DND-41 (cell line): ENCODE data around the gene ATXN1.

Experiments
- EZH2 ChIP-seq: IDR thresholded peaks from 3 replicates; pipeline ENCODE4 v1.6.1; 2012; ENCODE audit warnings: borderline replicate concordance, low read depth, mild to moderate bottlenecking, moderate library complexity, low read length, inconsistent platforms; ENCODE audit not compliant: severe bottlenecking
- TF ChIP-seq, protein P1 (sequence below): IDR thresholded peaks from 2 replicates; pipeline ENCODE4 v1.5.1; 2012; ENCODE audit warnings: borderline replicate concordance, low read length, moderate library complexity, mild to moderate bottlenecking; ENCODE audit not compliant: poor library complexity, severe bottlenecking; ENCODE audit errors: extremely low read depth

DNA sequence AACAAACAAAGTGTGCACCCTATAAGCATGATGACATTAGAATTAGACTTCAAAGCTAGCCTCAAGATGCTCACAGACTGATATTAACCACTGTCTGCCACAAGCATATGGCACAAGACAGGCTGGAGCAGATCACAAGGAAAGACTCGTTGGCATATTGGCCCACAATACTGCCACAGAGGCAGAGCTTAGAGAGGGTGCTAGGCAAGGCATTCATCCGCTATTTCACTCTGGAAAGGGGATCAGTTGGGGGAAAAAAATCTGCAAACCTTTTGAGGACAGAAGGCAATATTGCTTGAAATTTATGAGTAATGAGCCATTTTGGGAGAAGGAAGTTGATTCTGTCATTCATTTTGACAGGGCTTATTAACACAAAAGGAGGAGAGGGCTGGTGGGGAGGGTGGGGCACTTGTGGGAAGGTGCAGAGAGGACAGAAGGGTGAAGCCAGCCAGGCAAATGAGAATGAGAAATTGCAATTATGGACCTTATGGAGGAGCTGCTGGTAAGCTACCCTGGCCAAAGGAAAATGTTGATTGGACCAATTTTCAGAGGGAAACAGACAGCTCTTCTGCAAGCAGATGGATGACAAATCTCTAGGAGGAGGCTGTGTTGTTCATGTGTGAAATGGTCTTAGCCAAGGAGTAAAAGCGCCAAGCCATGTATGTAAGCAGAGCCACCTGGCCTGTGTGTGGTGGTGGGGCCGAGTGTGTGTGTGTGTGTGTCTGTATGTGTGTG, 335.2 kb downstream of the ATXN1 start:
- TF ChIP-seq, protein P1, sequence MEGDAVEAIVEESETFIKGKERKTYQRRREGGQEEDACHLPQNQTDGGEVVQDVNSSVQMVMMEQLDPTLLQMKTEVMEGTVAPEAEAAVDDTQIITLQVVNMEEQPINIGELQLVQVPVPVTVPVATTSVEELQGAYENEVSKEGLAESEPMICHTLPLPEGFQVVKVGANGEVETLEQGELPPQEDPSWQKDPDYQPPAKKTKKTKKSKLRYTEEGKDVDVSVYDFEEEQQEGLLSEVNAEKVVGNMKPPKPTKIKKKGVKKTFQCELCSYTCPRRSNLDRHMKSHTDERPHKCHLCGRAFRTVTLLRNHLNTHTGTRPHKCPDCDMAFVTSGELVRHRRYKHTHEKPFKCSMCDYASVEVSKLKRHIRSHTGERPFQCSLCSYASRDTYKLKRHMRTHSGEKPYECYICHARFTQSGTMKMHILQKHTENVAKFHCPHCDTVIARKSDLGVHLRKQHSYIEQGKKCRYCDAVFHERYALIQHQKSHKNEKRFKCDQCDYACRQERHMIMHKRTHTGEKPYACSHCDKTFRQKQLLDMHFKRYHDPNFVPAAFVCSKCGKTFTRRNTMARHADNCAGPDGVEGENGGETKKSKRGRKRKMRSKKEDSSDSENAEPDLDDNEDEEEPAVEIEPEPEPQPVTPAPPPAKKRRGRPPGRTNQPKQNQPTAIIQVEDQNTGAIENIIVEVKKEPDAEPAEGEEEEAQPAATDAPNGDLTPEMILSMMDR, result no peak
- TF ChIP-seq EZH2, result no peak
